Forelimb muscle (tissue), 1 donor: ENCODE data around the gene TLL2. TPM values are rescaled to one million over a fixed set of nuclear protein-coding genes. Genes with fewer than 3 reads are reported as not detected.

Source experiments
- DNase-seq: peaks from one replicate; pipeline ENCODE4 v3.0.0-alpha.2; 2013; ENCODE audit warnings: low read depth
- polyA plus RNA-seq: library from polyadenylated mRNA; unstranded; fragments of 120-200 nt; gene quantifications from one replicate; pipeline ENCODE4 v1.2.1, GENCODE V29; 2013; ENCODE audit not compliant: insufficient read length

The TLL2 gene
- polyA plus RNA-seq, 1 donor = 2.1 TPM

DNA sequence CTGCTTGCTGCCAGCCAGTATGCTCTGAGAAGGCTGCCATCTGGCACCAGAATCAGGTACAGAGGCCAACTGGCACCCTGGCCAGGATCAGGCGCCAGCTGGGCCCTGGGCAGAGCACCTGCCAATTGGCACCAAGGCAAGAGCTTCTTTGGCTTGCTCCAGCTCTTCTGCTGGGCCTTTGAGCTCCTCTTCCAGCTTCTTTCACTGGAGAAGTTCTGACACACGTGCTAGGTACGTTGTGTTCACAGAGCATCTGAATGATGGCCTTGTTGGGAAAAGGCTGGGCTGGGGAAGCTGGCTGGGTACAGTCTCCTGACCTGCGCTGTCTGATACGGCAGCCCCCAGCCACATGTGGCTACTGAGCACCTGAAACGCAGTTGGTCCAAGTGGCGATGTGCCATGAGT is 123.3 kb downstream of the TLL2 start:
- DNase-seq = no peak

DNA sequence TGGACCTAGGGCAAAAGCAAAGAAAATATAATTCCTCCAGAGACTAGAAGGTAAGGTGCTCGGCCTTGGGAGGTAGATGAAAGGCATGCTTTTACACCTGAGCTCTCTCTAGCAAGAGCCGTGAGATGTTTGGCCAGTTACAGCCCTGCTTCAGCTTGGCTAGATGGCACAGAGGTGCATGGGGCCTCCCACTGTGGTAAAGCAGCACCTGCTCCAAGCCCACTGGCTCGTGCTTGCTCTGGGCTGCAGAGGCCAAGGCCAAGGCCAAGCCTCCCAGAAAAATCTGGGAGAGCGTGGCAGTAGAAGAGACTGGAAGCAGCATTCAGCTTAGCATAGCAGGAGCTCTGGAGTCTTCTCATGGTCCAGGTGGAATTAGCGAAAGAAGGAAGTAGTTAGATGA is 123.9 kb downstream of the TLL2 start:
- DNase-seq = no peak

DNA sequence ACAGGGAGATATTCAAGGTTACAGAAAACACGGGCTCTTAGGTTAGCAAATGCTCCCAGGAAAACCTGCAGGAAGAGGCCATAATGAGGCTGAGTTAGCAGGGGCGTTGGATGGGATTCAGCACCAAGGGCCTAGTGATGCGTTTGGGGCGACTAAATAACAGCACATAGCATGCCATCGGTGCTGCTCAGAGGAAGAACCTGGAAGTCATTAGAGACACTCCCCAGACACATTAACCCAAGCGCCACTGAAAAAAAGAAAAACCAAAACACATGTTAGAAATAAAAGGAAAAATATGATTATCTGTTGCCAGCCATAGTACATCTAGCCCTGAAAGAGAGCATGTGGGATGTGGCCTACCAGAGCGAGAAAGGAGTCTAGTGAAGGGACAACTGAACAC is 126.1 kb downstream of the TLL2 start:
- DNase-seq = no peak

DNA sequence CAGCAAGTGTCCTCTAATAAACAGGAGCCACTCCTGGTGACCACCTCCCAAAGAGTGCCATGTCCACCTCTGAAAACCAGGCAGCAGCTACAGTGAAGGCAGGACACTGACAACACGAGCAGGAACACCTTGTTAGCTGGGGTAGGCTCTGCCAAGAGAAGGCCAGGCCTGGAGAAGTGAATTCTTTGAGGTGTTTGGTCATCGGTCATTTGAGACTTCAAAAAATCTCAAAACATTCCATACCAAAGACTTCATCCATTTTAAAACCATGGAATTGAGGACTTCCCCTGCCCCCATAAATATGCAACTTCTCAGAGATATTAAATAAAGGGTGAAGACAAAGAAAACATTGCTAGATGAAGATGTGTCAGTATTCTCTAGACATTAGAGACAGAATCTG is 126.6 kb downstream of the TLL2 start:
- no peak for DNase-seq

DNA sequence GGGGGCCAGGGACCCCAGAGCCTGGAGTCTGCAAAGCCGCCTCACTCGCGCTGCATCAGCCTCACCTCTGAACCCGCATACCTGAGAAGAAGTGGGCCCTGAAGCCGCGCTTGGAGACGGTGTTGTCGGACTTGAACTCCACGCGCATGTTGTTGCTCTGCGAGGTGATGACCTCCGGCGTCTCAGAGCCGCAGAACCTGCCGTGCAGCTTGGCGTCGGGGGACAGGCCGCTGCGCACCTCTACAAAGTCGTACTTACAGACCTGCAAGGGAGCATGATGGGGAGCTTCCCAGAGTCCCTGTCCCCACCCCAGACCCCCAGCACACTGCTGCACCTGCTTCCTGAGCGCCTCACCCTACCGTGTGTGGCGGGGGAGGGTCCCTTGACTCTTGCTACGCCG is 129.2 kb downstream of the TLL2 start:
- DNase-seq = no peak

DNA sequence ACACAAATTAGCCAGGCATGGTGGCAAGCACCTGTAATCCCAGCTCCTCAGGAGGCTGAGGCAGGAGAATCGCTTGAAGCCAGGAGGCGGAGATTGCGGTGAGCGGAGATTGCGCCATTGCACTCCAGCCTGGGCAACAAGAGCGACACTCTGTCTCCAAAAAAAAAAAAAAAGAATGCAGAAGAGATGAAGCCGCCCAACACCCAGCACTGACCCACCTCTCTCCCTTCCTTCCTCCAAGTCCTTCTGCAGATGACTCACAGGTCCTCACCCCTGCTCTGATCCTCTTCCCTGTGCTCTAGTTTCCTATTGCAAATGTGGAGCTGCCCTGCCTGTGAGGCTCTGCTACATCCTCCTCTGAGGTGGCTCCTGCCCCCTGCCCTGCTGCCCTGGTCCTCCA is 132.9 kb downstream of the TLL2 start:
- DNase-seq = no peak

DNA sequence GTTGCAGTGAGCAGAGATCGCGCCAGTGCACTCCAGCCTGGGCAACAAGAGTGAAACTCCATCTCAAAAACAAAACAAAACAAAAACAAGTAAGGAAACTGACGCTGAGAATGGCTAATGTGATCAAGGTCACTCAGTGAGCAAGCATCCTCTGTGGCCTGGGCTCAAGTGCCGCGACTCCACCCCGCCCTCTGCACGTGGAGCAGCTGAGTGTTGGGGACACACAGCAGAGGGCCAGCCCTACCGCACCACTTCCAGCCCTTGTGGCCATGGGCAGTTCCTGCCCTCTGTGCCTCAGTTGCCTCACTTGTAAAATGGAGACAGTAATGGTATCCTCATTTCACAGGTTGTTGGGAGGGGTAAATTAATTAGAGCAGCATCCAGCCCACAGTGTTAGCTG is 134.0 kb downstream of the TLL2 start:
- no peak for DNase-seq

DNA sequence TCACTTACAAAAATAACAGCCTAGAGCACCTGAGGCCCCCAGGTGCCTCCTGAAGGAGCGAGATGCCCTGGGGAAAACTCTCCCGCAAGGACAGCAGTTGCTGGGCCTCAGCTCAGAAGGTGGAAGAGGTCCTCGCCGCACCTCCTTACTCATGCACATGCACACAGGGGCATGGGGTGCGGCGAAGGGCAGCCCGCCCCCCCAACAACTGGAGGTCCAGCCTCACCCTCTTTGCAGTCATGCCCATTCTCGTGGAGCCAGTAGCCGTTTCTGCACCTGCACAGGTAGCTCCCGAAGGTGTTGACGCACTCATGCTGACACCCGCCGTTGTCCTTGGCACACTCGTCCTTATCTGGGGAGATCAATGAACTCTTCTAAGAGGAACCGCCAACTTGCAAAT is 135.0 kb downstream of the TLL2 start:
- no peak for DNase-seq

DNA sequence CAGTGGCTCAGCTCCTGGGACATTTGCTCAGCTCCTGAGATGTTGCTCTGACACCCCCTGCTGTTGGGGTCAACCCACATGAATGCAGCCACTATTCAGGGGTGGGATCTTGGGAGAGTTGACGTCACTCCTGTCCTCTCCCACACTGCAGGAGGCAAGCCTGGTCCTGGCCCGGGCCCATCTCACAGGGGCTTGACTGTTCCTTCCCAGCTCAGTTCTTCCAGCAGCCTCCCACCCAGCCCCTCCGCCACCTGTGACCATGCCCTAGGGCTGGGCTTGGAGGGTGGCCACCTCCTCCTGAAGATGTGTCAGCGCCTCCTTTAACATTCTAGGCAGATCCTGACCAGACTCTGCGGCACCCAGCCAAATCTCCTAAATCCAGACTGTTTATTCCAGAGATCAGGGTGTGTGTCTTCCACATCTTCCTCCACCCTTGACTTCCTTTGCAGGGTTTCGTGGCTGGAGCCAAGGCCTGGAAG is 135.9 kb downstream of the TLL2 start:
- DNase-seq = no peak

DNA sequence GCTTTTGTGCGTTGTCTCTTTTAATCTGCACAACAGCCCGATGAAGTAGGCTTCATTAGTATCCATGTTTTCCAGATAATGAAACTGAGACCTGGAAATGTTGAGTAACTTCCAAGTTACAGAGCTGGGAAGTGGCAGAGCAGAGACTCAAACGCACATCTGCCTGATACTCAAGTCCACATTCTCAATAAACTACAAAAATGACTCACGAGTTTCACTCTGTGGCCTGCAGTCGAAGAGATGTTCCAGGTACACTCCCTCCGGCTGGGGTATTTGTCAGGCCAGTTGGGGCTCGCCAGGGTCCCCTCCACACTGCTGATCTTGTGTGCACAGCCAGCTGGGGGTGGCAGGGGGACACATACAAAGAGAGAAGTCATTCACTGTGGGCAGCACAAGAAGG is 137.2 kb downstream of the TLL2 start:
- no peak for DNase-seq

DNA sequence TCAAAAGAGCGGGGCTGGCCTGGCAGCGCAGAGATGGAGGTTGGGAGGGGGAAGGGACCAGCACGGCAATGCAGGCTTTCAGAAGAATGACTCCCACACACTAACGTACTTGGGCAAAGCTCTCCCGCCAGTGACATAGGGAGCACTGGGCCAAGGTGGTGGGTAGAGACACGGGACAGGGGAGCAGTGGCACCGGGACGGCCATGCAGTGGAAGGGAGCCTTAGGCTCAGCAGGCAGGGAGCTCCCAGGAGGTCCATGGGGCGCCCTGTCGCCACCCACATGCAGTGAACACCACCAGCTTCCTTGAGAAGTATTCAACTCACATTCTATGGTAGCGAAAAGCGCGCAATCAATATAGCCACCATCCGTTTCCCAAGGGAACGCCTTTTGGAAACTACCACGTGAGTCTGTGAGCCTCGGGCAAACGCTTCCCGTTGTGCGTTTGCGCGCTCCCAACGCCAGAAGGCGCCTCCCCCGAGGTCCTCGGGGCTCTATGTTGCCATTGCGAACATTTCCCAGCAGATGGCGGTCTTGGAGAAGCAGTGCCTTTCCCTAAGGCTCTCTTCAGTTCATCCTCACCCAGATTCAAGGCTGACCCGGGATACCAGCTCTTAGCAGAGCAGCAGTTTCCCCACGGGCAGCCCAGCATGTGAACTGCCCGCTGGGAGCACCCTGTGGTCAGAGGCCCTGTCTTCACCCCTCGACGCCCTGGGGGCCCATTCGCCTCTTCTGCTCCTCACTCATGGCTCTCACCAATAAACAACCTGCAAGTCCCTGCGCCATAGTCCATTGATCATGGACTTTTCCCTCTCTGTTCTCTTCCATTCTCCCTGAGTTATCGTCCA is 138.5 kb downstream of the TLL2 start:
- peak; percentile 62 for DNase-seq

DNA sequence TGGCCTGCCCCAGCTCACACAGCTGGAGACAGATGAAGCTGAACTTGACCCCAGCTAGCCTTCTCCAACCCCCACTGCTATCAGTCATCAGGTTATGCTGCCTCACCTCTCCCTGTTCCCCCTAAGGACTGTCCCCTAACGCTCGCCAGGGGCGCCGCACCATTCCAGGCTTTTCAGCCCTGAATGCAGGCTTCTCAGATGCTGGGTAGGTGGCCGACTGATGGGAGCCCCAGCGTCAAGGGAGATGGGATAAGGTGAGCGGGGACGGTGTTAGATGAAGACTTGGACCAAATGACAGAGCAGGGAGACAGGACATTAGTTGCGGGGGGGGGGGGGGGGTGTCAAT is 139.1 kb downstream of the TLL2 start:
- DNase-seq = no peak

DNA sequence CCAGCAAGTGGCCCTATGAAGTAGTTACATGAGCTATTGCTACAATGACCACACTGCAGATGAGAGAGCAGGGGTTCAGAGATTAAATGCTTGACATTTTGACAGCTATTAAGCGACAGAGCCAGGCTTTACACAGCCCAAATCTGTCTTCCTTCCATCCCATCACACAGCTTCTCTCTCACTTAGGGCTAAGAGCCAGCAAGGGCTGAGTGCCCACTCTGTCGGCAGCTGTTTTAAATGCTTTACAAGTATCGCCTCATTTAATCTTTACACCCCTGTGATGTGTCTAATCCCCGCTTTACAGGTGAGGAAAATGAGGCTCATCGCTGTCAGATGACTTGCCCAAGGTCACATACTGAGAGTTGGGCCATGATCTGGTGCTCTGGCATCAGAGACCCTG is 139.7 kb downstream of the TLL2 start:
- no peak for DNase-seq

DNA sequence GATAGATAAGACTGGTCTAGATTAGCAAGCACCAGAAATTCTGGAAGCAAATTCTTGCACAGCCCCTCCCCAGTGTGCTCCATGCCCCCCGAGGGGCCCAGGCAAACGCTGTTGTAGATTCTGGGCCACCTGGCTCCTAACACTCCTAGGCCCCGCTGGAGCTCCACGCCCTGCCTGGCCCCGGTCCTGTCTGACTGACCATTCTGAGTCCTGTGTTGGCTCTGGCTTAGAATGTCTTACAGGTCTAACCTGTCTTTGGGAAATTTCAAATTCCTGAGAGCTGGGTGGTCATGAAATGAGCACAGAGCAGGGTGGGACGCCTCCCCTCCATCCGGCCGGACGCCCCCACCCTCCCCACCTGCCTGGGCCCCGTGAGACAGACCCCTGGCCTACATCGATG is 142.4 kb downstream of the TLL2 start:
- DNase-seq = no peak

DNA sequence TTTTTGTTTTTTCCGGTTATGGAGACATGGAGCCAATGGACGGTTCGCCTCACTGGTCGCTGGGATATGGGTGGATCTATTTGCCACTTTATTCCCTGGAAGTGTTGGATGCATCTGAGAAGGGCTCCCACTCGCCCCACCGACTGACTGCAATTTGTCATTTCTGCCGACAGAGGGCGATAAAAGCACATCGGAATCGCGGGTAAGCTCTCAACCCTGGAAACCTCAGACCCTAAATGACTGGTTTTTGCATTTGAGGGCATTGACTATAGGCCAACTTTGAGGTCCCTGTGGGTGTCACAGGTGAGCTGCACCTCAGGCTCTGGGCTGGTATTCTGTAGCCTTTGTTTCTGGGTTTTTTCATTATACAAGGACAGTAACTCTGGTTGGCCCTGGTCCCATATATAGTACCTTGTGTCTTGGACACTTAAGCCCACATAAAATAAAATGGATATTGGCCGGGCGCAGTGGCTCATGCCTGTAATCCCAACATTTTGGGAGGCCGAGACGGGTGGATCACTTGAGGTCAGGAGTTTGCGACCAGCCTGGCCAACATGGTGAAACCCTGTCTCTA is 143.1 kb downstream of the TLL2 start:
- DNase-seq = no peak

DNA sequence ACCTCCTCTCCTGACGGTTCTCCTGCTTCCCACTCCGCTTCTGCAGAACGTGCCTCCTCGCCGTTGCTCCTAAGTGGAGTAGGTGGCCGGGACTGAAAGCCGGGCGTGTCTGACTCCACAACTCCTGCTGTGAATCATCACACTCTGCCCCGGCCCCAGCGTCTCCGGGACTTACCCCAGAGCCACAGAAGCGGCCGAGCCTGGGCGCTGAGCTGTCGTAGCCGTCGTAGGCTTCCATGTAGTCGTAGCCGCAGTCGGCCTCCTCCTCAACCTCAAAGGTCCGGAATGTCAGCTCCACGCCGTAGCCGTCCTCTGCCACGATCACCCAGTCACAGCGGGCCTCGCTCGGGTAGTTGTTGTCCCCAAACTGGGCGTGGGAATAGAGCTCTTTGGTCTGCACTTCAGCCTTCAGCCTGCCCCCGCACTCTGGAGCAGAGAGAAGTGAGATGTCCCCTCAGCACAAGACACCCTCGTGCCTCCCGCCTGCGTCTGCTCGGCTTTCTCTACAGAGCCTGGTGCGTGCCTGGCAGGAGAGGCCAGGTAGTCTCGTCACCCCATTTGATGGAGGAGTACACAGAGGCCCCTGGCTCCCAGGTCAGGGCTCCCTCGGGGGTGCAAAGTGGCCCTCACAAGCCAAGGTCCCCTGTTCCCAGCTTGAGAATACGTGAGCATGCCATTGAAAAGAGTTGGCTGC is 143.7 kb downstream of the TLL2 start:
- no peak for DNase-seq

DNA sequence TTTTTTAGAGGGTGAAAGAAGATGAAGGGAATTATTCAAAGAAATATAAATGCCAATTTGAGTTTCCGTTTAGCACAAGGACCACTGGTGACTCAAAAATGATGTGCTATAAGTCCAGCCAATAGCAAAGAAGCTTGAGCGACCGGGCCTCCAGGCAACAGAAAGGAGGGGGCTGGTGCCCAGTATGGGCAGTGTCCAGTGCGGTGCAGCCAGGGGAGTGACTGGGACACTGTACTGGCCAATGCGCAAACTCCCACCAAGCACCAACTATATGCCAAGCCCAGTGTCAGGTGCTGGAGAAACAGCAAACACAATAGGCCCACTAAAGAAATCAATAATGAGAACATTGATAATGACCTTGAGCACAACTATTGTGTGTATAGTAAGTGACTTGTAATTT is 144.8 kb downstream of the TLL2 start:
- DNase-seq = no peak

DNA sequence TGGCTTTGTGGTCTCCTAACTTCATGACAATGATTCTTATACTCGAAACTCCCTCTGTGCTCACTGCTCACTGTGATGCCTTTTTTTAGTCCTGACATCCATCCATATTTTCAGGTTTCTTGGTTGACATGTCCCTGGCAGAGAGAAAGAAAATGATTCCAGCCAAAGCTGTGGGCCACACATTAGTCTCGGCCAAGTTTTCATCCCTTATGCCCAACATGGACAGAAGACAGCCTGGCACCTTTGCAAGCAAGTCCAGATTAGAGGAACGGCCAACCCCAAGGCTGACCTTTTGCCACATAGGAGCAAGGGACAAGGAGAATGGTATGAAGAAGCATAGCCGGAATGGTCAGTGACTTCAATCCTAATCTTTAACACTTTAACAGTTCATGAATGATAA is 146.3 kb downstream of the TLL2 start:
- DNase-seq = no peak

DNA sequence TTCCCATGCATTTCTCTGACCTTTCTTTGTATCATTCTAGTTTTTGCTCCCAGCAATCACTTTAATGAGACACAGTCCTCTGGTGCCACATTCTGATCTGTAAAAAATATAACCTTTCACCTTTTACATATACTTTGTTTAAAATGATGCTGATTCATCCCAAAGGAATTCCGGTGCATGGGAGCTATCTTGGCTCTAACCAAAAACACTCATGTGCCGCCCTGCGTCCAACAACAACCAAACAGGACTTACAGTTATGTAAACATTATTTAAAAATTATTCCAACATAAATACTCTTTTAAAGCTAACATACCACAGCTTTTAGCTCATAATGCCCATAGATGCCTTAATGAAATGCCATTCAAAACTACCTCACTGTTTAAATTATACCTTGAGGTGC is 147.2 kb downstream of the TLL2 start:
- no peak for DNase-seq

DNA sequence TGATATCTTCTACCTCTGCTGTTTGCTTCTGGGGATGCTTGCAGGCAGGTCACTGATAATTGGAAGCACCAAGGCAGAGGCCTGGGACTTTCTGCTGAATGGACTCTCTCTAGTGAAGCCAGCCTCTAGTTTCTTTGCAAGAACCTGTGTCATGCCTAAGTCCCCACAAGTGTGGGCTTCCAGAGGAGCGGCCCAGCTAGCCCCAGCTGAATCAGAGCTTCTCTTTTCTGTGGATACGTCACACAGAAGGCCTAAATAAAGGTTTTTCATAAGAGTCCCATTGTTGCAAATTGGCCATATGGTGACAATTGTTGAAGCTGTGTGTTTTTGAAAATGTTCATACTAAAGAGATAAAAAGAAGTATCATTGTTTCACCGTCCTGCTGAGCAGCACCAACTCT is 148.2 kb downstream of the TLL2 start:
- no peak for DNase-seq

DNA sequence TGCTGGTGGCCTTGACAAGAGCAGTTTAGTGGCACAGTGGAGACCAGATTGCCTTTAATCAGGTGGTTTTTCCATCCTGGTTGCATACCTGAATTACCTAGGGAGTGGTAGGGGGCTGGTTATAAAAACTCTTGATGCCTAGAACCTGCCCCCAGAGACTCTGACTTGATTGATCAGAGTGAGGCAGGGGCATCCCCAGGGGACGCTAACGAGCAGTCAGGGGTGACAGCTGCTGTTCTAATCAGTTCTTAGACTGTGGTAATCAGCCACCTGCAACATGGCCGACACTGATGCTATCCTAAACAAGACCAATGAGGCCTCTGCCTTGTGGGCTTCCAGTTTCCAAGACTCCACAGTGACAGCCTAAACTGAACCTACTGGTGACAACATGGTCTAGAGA is 153.0 kb downstream of the TLL2 start:
- no peak for DNase-seq

DNA sequence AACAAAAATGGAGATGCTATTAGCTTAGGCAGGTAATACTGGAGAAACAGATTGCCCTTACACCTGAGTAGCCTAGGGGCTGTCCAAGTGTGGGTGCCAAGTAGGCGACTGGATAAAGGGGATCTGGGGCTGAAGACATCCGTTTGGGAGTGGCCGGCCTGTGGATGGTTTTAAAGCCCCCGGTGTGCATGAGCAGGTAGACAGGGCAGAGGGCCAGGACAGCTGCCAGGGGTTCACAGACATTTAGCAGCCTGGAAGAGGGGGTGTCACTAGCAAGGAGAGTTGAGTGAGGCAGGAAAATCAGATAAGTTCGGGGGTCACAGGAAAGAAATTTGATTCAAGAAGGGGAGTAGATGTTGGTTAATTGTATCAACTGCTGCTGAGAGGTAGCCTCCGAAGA is 153.4 kb downstream of the TLL2 start:
- no peak for DNase-seq

DNA sequence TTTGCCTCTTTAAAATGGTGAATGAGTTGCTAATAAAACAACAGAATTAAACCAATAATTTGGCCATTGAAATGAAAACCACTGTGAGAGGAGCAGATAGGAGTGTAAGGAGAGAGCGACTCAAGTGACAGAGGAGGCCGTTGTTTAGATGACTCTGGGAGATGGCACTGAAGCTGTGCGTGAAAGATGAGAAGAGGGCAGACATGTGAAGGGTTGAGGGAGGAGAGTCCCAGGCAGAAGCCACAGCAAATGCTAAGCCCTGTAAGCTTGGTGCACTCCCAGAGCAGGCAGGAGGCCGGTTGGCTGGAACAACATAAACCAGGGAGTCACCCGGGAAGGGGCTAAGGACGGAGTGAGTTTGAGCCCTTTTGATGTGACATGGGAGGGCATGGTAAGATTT is 154.1 kb downstream of the TLL2 start:
- no peak for DNase-seq
